SK-N-SH treated with all-trans-retinoic acid at 6 μM for 48 hours (cell line): Measurements from ENCODE around the gene PRDM8.
A peak's percentile ranks its signal among the peaks of the same experiment; 100 is the strongest.

Experiments used
- ATAC-seq: fragments of 200-7000 bp; cut with Tn5 transposase; 3 replicates; pipeline ENCODE4 v1.9.1; 2020; ENCODE audit warnings: mild to moderate bottlenecking, moderate library complexity
- ARNTL ChIP-seq: fragments of 450-650 bp; formaldehyde crosslinking; IDR thresholded peaks from 2 replicates; pipeline ENCODE4 v1.5.0; 2020; ENCODE audit warnings: low read depth, mild to moderate bottlenecking, moderate library complexity, borderline replicate concordance
- BACH2 ChIP-seq: fragments of 250-450 bp; sonication (Bioruptor Pico); IDR thresholded peaks from 2 replicates; pipeline ENCODE4 v1.9.0; 2021; ENCODE audit warnings: mild to moderate bottlenecking, borderline replicate concordance
- CSDC2 ChIP-seq: fragments of 250-450 bp; sonication (Bioruptor Pico); IDR thresholded peaks from 2 replicates; pipeline ENCODE4 v1.5.0; 2020; ENCODE audit warnings: mild to moderate bottlenecking, moderate library complexity
- ESRRG ChIP-seq: fragments of 250-450 bp; sonication (Bioruptor Pico); IDR thresholded peaks from 2 replicates; pipeline ENCODE4 v1.6.1; 2021; ENCODE audit warnings: mild to moderate bottlenecking
- GLIS3 ChIP-seq: fragments of 250-450 bp; sonication (Bioruptor Pico); IDR thresholded peaks from 2 replicates; pipeline ENCODE4 v1.5.0; 2020; ENCODE audit warnings: mild to moderate bottlenecking, moderate library complexity
- ISL1 ChIP-seq: fragments of 250-450 bp; sonication (Bioruptor Pico); IDR thresholded peaks from 2 replicates; pipeline ENCODE4 v2.1.2; 2022; ENCODE audit warnings: mild to moderate bottlenecking, moderate library complexity
- OSR1 ChIP-seq: fragments of 250-450 bp; sonication (Bioruptor Pico); IDR thresholded peaks from 2 replicates; pipeline ENCODE4 v1.8.0; 2022; ENCODE audit warnings: moderate library complexity, mild to moderate bottlenecking, inconsistent platforms
- PPARA ChIP-seq: fragments of 250-450 bp; sonication (Bioruptor Pico); IDR thresholded peaks from 2 replicates; pipeline ENCODE4 v1.5.0; 2020; ENCODE audit warnings: mild to moderate bottlenecking, borderline replicate concordance
- RARB ChIP-seq: fragments of 250-450 bp; sonication (Bioruptor Pico); IDR thresholded peaks from 2 replicates; pipeline ENCODE4 v1.8.0; 2021; ENCODE audit warnings: mild to moderate bottlenecking, moderate library complexity
- SNAI2 ChIP-seq: fragments of 250-450 bp; sonication (Bioruptor Pico); IDR thresholded peaks from 2 replicates; pipeline ENCODE4 v1.5.0; 2020; ENCODE audit warnings: mild to moderate bottlenecking, moderate library complexity
- TCF4 ChIP-seq: fragments of 250-450 bp; sonication (Bioruptor Pico); IDR thresholded peaks from 2 replicates; pipeline ENCODE4 v1.8.0; 2021; ENCODE audit warnings: mild to moderate bottlenecking, moderate library complexity, borderline replicate concordance
- TOX ChIP-seq: fragments of 250-450 bp; sonication (Bioruptor Pico); IDR thresholded peaks from 2 replicates; pipeline ENCODE4 v1.8.0; 2021; ENCODE audit warnings: mild to moderate bottlenecking, moderate library complexity, borderline replicate concordance
- ZC3H10 ChIP-seq: fragments of 250-450 bp; sonication (Bioruptor Pico); IDR thresholded peaks from 2 replicates; pipeline ENCODE4 v1.5.1; 2021; ENCODE audit warnings: mild to moderate bottlenecking, moderate library complexity
- ZFP3 ChIP-seq: fragments of 250-450 bp; sonication (Bioruptor Pico); IDR thresholded peaks from 2 replicates; pipeline ENCODE4 v1.5.0; 2020; ENCODE audit warnings: mild to moderate bottlenecking, moderate library complexity
- ZFP30 ChIP-seq: fragments of 450-650 bp; formaldehyde crosslinking; IDR thresholded peaks from 2 replicates; pipeline ENCODE4 v1.5.0; 2022; ENCODE audit warnings: mild to moderate bottlenecking, moderate library complexity
- ZNF565 ChIP-seq: fragments of 450-650 bp; formaldehyde crosslinking; conservative IDR thresholded peaks from 2 replicates; pipeline ENCODE4 v1.5.0; 2020; ENCODE audit warnings: low read depth, mild to moderate bottlenecking, moderate library complexity
- ZNF70 ChIP-seq: fragments of 450-650 bp; formaldehyde crosslinking; IDR thresholded peaks from 2 replicates; pipeline ENCODE4 v1.5.0; 2020; ENCODE audit warnings: mild to moderate bottlenecking, moderate library complexity
- ZNF8 ChIP-seq: fragments of 450-650 bp; formaldehyde crosslinking; IDR thresholded peaks from 2 replicates; pipeline ENCODE4 v1.5.0; 2020; ENCODE audit warnings: mild to moderate bottlenecking, moderate library complexity
- TF ChIP-seq, protein P1 (sequence below): fragments of 250-450 bp; sonication (Bioruptor Pico); IDR thresholded peaks from 2 replicates; pipeline ENCODE4 v1.8.0; 2021; ENCODE audit warnings: low read depth, mild to moderate bottlenecking, moderate library complexity, borderline replicate concordance
- TF ChIP-seq, protein P2 (sequence below): fragments of 250-450 bp; sonication (Bioruptor Pico); IDR thresholded peaks from 2 replicates; pipeline ENCODE4 v1.5.1; 2020; ENCODE audit warnings: low read depth, mild to moderate bottlenecking, moderate library complexity
- TF ChIP-seq, protein P3 (sequence below): fragments of 250-450 bp; sonication (Bioruptor Pico); IDR thresholded peaks from 2 replicates; pipeline ENCODE4 v1.8.0; 2020; ENCODE audit warnings: mild to moderate bottlenecking, moderate library complexity, borderline replicate concordance
- TF ChIP-seq, protein P4 (sequence below): fragments of 250-450 bp; sonication (Bioruptor Pico); IDR thresholded peaks from 2 replicates; pipeline ENCODE4 v1.5.0; 2020; ENCODE audit warnings: mild to moderate bottlenecking, moderate library complexity

PRDM8 gene

DNA sequence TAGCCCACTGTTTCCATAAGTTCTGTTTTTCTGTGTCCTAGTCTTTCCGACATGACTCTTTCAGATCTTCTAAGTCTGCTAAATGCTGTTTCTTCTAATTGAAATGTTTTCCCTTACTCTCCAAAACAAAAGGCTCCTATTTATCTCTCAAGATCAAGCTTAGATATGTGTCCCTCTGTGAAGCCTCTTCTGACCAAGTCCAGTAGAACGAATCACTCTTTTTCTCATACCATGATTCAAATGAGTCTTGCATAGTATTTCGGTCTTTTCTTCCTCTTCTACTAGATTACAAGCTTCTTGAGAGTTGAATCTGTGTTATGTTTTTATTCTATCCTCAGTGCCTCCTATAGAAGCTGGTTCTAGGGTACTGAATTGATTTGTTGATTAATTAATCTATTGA, 45.3 kb upstream of the PRDM8 start:
- TF ChIP-seq PPARA (CRISPR knock-in tag): no peak
- TF ChIP-seq ZNF70 (CRISPR knock-in tag): no peak
- TF ChIP-seq, protein P1, sequence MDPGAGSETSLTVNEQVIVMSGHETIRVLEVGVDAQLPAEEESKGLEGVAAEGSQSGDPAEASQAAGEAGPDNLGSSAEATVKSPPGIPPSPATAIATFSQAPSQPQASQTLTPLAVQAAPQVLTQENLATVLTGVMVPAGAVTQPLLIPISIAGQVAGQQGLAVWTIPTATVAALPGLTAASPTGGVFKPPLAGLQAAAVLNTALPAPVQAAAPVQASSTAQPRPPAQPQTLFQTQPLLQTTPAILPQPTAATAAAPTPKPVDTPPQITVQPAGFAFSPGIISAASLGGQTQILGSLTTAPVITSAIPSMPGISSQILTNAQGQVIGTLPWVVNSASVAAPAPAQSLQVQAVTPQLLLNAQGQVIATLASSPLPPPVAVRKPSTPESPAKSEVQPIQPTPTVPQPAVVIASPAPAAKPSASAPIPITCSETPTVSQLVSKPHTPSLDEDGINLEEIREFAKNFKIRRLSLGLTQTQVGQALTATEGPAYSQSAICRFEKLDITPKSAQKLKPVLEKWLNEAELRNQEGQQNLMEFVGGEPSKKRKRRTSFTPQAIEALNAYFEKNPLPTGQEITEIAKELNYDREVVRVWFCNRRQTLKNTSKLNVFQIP (CRISPR knock-in tag): no peak
- TF ChIP-seq, protein P2, sequence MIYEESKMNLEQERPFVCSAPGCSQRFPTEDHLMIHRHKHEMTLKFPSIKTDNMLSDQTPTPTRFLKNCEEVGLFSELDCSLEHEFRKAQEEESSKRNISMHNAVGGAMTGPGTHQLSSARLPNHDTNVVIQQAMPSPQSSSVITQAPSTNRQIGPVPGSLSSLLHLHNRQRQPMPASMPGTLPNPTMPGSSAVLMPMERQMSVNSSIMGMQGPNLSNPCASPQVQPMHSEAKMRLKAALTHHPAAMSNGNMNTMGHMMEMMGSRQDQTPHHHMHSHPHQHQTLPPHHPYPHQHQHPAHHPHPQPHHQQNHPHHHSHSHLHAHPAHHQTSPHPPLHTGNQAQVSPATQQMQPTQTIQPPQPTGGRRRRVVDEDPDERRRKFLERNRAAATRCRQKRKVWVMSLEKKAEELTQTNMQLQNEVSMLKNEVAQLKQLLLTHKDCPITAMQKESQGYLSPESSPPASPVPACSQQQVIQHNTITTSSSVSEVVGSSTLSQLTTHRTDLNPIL (CRISPR knock-in tag): no peak
- no peak for TF ChIP-seq OSR1 (CRISPR knock-in tag)
- no peak for TF ChIP-seq TCF4 (CRISPR knock-in tag)
- TF ChIP-seq RARB (CRISPR knock-in tag): no peak
- no peak for TF ChIP-seq ZFP30 (CRISPR knock-in tag)
- no peak for TF ChIP-seq GLIS3 (CRISPR knock-in tag)
- no peak for TF ChIP-seq TOX (CRISPR knock-in tag)
- TF ChIP-seq ZFP3 (CRISPR knock-in tag): no peak
- no peak for TF ChIP-seq ZNF565 (CRISPR knock-in tag)
- no peak for TF ChIP-seq SNAI2 (CRISPR knock-in tag)
- TF ChIP-seq CSDC2 (CRISPR knock-in tag): no peak
- TF ChIP-seq ESRRG (CRISPR knock-in tag): no peak
- TF ChIP-seq, protein P3, sequence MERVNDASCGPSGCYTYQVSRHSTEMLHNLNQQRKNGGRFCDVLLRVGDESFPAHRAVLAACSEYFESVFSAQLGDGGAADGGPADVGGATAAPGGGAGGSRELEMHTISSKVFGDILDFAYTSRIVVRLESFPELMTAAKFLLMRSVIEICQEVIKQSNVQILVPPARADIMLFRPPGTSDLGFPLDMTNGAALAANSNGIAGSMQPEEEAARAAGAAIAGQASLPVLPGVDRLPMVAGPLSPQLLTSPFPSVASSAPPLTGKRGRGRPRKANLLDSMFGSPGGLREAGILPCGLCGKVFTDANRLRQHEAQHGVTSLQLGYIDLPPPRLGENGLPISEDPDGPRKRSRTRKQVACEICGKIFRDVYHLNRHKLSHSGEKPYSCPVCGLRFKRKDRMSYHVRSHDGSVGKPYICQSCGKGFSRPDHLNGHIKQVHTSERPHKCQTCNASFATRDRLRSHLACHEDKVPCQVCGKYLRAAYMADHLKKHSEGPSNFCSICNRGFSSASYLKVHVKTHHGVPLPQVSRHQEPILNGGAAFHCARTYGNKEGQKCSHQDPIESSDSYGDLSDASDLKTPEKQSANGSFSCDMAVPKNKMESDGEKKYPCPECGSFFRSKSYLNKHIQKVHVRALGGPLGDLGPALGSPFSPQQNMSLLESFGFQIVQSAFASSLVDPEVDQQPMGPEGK: no peak
- TF ChIP-seq, protein P4, sequence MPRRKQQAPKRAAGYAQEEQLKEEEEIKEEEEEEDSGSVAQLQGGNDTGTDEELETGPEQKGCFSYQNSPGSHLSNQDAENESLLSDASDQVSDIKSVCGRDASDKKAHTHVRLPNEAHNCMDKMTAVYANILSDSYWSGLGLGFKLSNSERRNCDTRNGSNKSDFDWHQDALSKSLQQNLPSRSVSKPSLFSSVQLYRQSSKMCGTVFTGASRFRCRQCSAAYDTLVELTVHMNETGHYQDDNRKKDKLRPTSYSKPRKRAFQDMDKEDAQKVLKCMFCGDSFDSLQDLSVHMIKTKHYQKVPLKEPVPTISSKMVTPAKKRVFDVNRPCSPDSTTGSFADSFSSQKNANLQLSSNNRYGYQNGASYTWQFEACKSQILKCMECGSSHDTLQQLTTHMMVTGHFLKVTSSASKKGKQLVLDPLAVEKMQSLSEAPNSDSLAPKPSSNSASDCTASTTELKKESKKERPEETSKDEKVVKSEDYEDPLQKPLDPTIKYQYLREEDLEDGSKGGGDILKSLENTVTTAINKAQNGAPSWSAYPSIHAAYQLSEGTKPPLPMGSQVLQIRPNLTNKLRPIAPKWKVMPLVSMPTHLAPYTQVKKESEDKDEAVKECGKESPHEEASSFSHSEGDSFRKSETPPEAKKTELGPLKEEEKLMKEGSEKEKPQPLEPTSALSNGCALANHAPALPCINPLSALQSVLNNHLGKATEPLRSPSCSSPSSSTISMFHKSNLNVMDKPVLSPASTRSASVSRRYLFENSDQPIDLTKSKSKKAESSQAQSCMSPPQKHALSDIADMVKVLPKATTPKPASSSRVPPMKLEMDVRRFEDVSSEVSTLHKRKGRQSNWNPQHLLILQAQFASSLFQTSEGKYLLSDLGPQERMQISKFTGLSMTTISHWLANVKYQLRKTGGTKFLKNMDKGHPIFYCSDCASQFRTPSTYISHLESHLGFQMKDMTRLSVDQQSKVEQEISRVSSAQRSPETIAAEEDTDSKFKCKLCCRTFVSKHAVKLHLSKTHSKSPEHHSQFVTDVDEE (CRISPR knock-in tag): no peak
- TF ChIP-seq ISL1 (CRISPR knock-in tag): no peak
- ATAC-seq: no peak

DNA sequence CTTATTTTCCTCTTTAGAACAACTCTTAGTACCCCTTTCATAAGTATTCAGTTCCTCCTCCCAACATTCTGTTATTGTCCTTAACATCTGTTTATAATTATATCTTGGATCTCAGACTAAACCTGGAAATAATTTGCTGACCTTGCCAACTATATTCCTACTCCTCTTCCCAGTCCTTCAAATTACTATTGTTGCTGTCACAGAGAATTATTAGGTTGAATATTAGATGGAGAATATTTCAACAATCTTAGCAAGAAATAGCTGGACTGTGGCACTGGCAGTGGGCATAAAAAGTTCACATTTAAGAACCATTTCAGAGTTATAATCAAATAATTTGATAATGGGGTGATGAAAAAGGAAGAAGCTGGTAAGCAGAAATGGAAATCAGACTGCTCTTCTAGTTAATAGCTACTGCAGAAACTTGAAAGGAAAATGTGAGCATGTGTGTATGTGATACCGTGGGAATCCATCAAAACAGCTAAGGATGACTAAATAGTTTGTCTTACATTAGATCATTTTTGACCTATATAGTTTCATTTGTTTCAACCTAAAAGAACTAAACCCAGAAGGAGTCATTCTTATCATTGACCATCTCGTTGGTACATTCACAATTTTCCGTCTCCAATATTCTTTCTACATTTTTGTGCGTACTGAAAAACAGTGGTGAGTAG, 43.3 kb upstream of the PRDM8 start:
- peak; percentile 77 for TF ChIP-seq TCF4 (CRISPR knock-in tag)
- no peak for TF ChIP-seq CSDC2 (CRISPR knock-in tag)
- peak; percentile 88 for ATAC-seq

DNA sequence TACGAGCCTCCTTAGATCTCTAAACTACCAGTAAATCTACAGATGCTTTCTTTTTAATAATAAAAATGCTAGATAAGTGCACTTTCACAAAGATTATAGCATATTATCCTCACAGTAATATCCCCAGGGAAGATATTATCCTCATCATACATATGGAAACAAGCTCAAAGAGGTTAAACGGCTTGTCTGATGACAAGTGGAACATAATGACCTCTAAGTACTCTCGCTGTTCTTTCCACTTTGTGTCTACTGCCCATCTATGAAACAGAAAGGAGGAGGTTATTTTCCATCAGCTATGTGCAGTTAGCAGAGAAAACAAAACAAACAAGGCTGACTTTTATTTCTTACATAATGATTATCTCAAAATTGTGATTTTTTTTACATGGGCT, 42.8 kb upstream of the PRDM8 start:
- ATAC-seq: peak; percentile 67
- peak; percentile 97 for TF ChIP-seq ZNF70 (CRISPR knock-in tag)
- peak; percentile 81; the same call in 1 of the 2 replicates for TF ChIP-seq GLIS3 (CRISPR knock-in tag)
- no peak; the same call in 1 of the 2 replicates for TF ChIP-seq ISL1 (CRISPR knock-in tag)
- peak; percentile 95 for TF ChIP-seq TCF4 (CRISPR knock-in tag)
- TF ChIP-seq SNAI2 (CRISPR knock-in tag): no peak
- TF ChIP-seq ARNTL (CRISPR knock-in tag): no peak
- no peak for TF ChIP-seq ZFP30 (CRISPR knock-in tag)
- TF ChIP-seq OSR1 (CRISPR knock-in tag): no peak
- TF ChIP-seq ESRRG (CRISPR knock-in tag): no peak
- TF ChIP-seq, protein P2 (CRISPR knock-in tag): no peak
- no peak for TF ChIP-seq BACH2
- TF ChIP-seq ZNF565 (CRISPR knock-in tag): peak; percentile 57; the same call in 1 of the 2 replicates
- TF ChIP-seq, protein P3: no peak
- TF ChIP-seq ZC3H10 (CRISPR knock-in tag): no peak
- TF ChIP-seq, protein P4 (CRISPR knock-in tag): peak; percentile 90
- no peak for TF ChIP-seq ZNF8 (CRISPR knock-in tag)
- no peak for TF ChIP-seq RARB (CRISPR knock-in tag)
- no peak for TF ChIP-seq TOX (CRISPR knock-in tag)
